HG02938 (cell line): ENCODE measurements around the gene SKIC3.
A peak's percentile ranks its signal among the peaks of the same experiment; 100 is the strongest.

ENCODE experiments used
- ATAC-seq: cut with Tn5 transposase; IDR thresholded peaks from one replicate; pipeline ENCODE4 v1.9.1; 2021; ENCODE audit warnings: mild to moderate bottlenecking, moderate library complexity; ENCODE audit not compliant: unreplicated experiment

Gene SKIC3

GRCh38 chr5:95554647-95555548, at the start of gene SKIC3, which contains the start of gene ARSK:
Gene SKIC3 (minus strand): TSS chr5:95554977. CDS start chr5:95547150, 7,827 bp downstream.
Gene ARSK (plus strand): TSS chr5:95555101. CDS start chr5:95555279, 178 bp downstream.
- ATAC-seq, result peak; percentile 86

GRCh38 chr5:95600557-95600956, 45.8 kb upstream of the SKIC3 start:
- no peak for ATAC-seq

GRCh38 chr5:95599252-95599651, 44.5 kb upstream of the SKIC3 start:
- no peak for ATAC-seq

GRCh38 chr5:95595289-95595931, 40.6 kb upstream of the SKIC3 start:
- ATAC-seq, result no peak

DNA sequence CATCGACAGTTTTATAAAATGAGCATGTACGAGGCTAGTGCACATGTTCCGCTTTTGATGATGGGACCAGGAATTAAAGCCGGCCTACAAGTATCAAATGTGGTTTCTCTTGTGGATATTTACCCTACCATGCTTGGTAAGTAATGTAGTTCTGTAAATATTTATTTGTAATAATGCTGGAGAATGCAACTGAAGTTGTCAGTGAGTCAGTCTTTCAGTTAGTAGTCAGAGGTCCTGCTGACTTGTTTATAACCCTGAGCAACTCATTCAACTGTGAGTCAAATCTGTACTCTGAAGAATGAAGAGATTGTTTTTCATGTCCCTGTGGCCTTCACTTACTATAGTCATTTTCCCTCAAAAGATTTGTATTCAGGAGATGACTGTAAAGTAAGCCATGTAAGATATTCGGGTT, 36.7 kb upstream of the SKIC3 start:
- ATAC-seq, result peak; percentile 83

DNA sequence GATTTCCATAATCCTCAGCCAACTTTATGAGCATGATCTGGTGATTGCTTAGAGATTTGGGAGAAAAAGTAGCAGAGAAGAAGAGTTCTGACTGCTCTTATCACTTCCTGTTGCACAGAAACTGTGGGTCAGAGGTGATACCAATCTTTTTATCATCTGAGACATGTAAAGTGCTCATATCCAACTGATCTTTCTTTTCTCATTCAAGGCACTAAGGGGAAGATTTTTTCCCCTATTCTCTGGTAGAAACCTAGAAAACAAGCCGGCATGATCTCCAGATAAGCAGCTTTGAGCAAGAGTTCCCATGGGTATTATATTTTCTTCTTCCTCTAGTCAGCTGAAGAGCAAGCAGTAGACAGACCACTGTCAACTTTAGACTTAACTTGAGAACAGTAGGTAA, 36.1 kb upstream of the SKIC3 start:
- peak; percentile 50 for ATAC-seq

GRCh38 chr5:95583992-95584391, 29.2 kb upstream of the SKIC3 start:
- no peak for ATAC-seq

GRCh38 chr5:95581576-95581975, 26.8 kb upstream of the SKIC3 start:
- no peak for ATAC-seq

DNA sequence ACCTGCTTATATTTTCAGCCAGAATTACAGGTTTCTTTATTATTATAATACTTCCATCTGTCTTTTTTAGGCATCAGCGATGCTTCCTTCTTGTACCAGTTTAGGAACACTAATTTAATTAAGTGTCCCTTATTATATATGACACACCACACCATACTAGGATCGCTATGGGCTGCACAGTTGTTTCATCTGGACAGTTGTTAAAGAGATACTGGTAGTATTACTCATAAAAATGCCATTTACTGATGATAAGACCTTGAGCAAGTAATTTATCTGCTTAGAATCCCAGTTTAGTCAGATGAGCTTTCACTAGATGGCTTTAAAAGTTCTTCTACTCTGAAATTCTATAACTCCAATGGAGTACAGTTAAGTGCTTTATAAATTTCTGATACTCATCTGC, 17.2 kb upstream of the SKIC3 start:
- no peak for ATAC-seq

DNA sequence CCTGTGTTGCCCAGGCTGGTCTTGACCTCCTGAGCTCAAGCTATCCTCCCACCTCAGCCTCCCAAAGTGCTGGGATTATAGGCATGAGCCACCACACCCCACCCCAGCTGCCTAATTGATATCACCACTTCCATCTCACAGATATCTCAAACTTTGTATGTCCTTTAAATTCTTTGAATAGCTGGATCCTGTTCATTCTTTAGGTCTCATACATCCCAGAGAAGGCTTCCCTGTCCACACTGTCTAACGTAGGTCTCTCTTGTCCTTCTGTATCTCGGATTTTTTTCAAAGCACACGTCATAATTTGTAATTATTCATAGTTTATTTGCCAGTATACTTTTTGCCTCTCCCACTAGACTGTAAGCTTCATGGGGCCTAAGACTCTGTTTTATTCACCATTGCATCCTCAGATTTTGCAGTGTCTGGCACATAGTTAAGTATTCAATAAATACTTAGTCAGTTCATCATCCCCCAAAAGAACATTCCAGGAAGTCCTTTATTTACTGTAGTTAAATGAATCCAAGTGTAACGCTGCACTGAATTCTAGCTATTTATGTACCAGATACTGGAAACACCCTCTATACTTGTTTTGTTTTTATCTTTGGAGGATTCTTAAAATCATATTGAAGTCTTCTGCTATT, 10.6 kb upstream of the SKIC3 start:
- ATAC-seq, result no peak

GRCh38 chr5:95564450-95564849, 9.7 kb upstream of the SKIC3 start:
- no peak for ATAC-seq

DNA sequence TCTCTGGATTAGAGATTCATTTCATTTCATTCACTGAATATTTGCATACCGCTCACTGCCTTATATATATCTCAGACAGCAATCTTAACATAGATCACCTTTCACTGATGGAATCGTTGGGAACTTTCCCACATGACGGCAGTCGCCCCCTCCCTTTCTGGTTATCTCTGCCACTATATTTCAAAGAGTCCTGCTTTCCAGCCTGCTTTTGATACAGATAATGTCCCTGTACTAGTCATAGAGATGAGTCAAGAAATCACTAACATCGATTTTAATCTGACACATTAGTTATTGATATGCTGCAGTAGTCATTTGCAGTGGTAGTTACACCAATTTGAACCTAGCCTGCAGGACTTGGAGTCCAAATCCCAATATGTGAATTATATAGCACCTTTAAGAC, 8.6 kb upstream of the SKIC3 start:
- ATAC-seq, result no peak

- ATAC-seq, result no peak
Measured at GRCh38 chr5:95562282-95562681, 7.5 kb upstream of the SKIC3 start.

- no peak for ATAC-seq
Measured at GRCh38 chr5:95557841-95558240, 3.1 kb upstream of the SKIC3 start.

- ATAC-seq, result no peak
Measured at GRCh38 chr5:95555553-95555952, 776 bp upstream of the SKIC3 start.

- peak; percentile 35 for ATAC-seq
Measured at GRCh38 chr5:95554331-95554646, 488 bp downstream of the SKIC3 start.

DNA sequence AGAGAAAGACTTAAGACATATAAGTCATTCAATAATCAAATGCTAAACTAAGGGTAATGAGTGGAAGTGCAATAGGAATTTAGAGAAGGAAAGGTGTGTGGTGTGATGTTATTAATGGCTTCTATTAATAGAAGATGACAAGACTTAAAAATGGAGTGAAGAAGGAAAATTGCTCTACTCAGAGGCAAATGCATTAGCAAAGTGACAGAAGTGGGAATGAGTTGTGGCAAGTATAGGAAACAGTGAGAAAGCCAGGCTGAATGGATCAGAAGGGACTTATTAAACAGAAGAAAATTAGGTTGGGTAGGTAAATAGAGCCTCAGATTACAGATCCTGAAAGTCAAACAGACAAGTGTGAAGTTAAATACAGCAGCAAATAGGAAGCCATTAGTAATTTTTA, 5.7 kb downstream of the SKIC3 start:
- no peak for ATAC-seq

DNA sequence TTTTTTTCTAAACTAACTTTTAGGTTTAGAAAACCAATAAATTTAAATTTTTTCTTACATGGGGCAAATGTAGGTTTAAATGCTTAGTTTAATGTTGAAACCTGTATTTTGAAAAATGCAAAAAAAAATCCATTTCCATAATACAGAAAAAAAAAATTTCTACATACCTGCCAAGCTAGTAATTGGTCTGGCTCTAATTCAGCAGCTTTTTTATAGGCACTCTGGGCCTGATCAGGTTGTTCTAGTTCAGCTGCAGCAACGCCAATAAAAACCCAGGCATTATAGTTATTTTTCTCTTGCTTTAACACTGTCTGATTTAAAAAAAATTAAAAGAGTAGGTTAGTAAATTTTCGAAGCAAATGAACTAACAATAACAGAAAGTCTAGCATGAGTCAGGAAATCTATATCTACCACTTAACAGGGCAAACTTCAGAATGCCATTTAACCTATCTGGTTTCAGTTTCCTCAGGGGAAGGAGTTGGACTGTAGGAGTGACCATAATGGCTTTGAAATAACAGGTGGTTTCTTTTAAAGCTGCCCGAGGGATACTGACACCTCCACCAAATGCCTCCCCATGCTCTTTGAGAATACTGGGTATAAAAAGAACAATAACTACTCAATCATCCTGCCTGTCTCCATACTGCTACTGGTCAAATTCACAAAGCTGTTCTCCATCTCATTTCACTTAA, 11.6 kb downstream of the SKIC3 start:
- no peak for ATAC-seq

DNA sequence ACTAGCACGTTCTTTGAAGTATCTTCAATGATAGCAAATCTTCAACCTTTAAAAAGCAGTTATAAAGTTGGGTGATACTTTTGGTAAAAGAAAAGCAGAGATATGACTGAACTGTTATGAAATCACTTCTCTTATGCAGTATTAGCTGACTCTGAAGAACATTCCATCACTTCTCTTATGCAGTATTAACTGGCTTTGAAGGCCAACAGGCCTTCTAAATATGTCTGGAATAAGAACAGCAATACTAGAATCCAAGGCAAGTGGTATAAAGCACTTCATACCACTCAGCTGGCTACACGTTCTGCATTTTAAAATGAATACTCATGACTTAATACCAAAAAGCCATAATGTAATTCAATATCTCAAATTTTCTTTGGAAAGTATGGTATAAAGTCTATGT, 17.3 kb downstream of the SKIC3 start:
- no peak for ATAC-seq

GRCh38 chr5:95533761-95534160, 21.0 kb downstream of the SKIC3 start:
- ATAC-seq, result no peak

DNA sequence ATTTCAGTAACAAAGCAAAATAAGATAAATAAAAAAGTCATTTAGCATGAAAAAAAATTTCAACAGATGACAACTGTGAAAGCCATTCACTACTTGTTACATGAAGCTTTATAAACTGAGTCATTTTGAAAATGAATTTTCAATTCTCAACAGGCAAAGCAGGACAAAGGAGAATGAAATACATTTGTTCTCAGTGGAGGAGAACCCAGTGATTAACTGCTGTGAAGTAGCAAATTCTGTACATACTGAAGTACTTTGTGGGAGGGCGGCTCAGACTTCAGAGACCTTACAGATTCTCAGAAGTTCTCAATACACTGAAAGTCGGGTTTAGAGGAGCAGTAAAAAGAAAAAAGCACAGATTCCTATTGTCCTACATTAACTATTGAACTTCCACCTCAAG, 21.7 kb downstream of the SKIC3 start:
- no peak for ATAC-seq
